ENCODE results near the gene HNRNPC.

Gene HNRNPC

DNA sequence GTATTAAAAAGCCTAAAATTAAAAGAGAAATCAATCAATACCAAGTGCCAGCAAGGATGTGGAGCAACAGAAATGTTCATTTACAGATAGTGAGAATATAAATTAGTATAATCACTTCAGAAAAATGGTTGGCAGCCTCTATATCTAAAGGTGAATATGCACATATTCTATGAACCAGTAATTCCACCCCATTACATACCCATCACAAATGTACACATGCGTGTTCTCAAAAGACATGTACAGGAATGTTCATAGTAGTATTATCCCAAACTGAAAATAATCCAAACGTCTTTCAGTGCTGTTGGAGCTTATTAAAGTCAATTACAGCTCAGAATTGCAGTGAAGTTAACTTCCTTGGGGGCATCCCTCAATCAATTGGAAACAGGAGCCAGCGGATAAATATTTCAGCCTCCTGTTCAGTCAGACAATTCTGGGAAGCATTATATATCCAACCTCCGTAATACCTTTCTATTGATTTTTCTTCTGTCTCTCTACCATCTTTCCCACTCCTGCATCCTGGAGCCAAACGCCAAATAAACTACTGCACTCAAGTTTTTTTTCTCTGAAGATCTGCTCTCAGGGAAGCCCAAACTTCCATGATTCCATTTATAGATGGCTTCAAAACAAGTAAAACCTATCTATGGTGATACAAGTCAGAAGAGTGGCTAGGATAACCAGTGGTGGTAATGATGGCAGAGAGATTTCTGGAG is 68.3 kb downstream of the HNRNPC start:
- TF ChIP-seq, protein P1, sequence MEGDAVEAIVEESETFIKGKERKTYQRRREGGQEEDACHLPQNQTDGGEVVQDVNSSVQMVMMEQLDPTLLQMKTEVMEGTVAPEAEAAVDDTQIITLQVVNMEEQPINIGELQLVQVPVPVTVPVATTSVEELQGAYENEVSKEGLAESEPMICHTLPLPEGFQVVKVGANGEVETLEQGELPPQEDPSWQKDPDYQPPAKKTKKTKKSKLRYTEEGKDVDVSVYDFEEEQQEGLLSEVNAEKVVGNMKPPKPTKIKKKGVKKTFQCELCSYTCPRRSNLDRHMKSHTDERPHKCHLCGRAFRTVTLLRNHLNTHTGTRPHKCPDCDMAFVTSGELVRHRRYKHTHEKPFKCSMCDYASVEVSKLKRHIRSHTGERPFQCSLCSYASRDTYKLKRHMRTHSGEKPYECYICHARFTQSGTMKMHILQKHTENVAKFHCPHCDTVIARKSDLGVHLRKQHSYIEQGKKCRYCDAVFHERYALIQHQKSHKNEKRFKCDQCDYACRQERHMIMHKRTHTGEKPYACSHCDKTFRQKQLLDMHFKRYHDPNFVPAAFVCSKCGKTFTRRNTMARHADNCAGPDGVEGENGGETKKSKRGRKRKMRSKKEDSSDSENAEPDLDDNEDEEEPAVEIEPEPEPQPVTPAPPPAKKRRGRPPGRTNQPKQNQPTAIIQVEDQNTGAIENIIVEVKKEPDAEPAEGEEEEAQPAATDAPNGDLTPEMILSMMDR (IDR thresholded peaks at IDR 0.05; ENCODE audit: low read depth, low read length), result no peak
- no peak for DNase-seq (ENCODE audit: low read depth, low spot score)
- in situ Hi-C loops (cut with HindIII; ENCODE audit: low sequenced_read_pairs), result no loop called here

DNA sequence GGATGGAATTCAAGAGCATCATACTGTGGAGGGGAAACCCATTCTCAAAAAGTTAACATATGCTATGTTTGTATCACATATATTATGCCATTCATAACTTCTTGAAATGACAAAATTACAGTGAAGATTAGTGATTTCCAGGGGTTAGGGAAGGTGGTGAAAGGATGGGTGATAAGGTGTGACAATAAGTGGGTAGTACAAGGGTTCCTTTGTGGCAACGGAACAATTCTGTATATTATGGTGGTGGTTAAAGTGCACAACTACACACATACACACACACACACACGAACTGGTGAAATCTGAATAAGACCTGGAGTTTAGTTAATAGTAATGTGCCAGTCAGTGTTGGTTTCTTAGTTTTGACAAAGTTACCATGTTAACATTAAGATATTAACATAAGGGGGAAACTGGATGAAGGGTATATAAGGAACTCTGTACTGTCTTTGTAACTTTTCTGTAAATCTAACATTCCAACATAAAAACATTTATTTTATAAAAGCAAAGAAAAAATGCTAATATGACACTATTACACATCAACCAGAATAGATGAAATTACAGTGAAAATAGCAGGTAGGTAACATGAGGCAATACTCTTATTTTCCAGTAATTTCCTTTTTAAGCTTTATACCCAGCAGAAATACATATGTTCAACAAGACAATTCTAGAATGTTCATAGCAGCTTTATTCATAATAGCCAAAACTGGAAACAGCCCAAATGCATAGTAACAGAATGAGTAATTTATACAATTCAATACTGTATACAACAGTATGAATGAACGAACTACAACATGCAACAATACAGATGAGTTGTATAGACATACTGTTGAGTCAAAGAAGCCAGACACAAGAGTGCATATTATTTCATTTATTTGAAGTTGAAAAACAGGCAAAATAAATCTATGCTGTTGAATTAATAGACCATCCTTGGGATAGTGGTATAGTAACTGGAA is 69.4 kb downstream of the HNRNPC start:
- in situ Hi-C loops (cut with HindIII; ENCODE audit: low sequenced_read_pairs), result no loop called here
- H3K4me3 ChIP-seq (ENCODE audit: low read depth, low read length), result no peak overlapping the region
- no peak for DNase-seq (ENCODE audit: low read depth, low spot score)
- TF ChIP-seq, protein P1 (IDR thresholded peaks at IDR 0.05; ENCODE audit: low read depth, low read length), result no peak

More for the DNA sequence above, 68.3 kb downstream of the HNRNPC start:
- no peak overlapping the region for H3K4me3 ChIP-seq (ENCODE audit: low read depth, low read length)

GRCh38 chr14:21197418-21198205 is 71.6 kb downstream of the HNRNPC start:
- in situ Hi-C loops (cut with HindIII; ENCODE audit: low sequenced_read_pairs), result no loop called here
- peak; percentile 25 for DNase-seq (ENCODE audit: low read depth, low spot score)
- no peak overlapping the region for H3K4me3 ChIP-seq (ENCODE audit: low read depth, low read length)
- TF ChIP-seq, protein P1 (IDR thresholded peaks at IDR 0.05; ENCODE audit: low read depth, low read length), result no peak

DNA sequence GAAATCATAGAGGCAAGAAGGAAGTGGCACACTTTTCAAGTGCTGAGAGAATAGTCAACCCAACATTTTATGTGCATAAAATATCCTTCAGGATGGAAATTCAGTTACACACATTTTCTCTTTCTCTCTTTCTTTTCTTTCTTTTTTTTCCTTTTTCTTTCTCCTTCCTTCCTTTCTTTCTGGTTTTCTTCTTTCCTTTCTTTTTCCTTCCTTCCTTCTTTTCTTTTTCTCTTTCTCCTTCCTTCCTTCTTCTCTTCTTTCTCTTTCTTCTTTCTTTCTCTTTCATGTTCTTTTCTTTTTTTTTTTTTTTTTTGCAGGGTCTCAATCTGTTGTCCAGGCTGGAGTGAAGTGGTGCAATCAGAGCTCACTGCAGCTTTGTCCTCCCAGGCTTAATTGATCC is 74.6 kb downstream of the HNRNPC start:
- TF ChIP-seq, protein P1 (IDR thresholded peaks at IDR 0.05; ENCODE audit: low read depth, low read length), result no peak
- no peak overlapping the region for H3K4me3 ChIP-seq (ENCODE audit: low read depth, low read length)
- no peak for DNase-seq (ENCODE audit: low read depth, low spot score)
- in situ Hi-C loops (cut with HindIII; ENCODE audit: low sequenced_read_pairs), result no loop called here

- TF ChIP-seq, protein P1 (IDR thresholded peaks at IDR 0.05; ENCODE audit: low read depth, low read length), result no peak
- in situ Hi-C loops (cut with HindIII; ENCODE audit: low sequenced_read_pairs), result no loop called here
- no peak overlapping the region for H3K4me3 ChIP-seq (ENCODE audit: low read depth, low read length)
- DNase-seq (ENCODE audit: low read depth, low spot score), result no peak
These were observed 76.2 kb downstream of the HNRNPC start for GRCh38 chr14:21192875-21193535.

- in situ Hi-C loops (cut with HindIII; ENCODE audit: low sequenced_read_pairs), result no loop called here
- TF ChIP-seq, protein P1 (IDR thresholded peaks at IDR 0.05; ENCODE audit: low read depth, low read length), result no peak
- DNase-seq (ENCODE audit: low read depth, low spot score), result no peak
- H3K4me3 ChIP-seq (ENCODE audit: low read depth, low read length), result peak overlapping the region; percentile 4
These were observed 76.8 kb downstream of the HNRNPC start for GRCh38 chr14:21192447-21192822.

Data from astrocyte of the spinal cord (primary cell).